Stimulated activated naive CD8-positive, alpha-beta T cell treated with anti-CD3 and anti-CD28 coated beads, Interleukin-15, Interleukin-2, amounts not matched to agents 100 ng/mL and 50 ng/mL, for 24 hours (primary cell): ENCODE data around the gene FIBCD1.

ENCODE experiments used
- H3K27ac Mint-ChIP-seq: one replicate; pipeline ENCODE4 v1.8.0; 2021; ENCODE audit warnings: mild to moderate bottlenecking, mixed read lengths
- H3K27me3 Mint-ChIP-seq: one replicate; pipeline ENCODE4 v1.8.0; 2021; ENCODE audit warnings: mixed read lengths
- H3K36me3 Mint-ChIP-seq: one replicate; pipeline ENCODE4 v1.8.0; 2021; ENCODE audit warnings: low read depth, mixed read lengths
- H3K4me1 Mint-ChIP-seq: one replicate; pipeline ENCODE4 v1.8.0; 2021; ENCODE audit warnings: low read depth, mixed read lengths
- H3K4me3 Mint-ChIP-seq: one replicate; pipeline ENCODE4 v1.8.0; 2021; ENCODE audit warnings: mild to moderate bottlenecking, mixed read lengths
- H3K9me3 Mint-ChIP-seq: one replicate; pipeline ENCODE4 v1.8.0; 2021; ENCODE audit warnings: mixed read lengths

The FIBCD1 gene

DNA sequence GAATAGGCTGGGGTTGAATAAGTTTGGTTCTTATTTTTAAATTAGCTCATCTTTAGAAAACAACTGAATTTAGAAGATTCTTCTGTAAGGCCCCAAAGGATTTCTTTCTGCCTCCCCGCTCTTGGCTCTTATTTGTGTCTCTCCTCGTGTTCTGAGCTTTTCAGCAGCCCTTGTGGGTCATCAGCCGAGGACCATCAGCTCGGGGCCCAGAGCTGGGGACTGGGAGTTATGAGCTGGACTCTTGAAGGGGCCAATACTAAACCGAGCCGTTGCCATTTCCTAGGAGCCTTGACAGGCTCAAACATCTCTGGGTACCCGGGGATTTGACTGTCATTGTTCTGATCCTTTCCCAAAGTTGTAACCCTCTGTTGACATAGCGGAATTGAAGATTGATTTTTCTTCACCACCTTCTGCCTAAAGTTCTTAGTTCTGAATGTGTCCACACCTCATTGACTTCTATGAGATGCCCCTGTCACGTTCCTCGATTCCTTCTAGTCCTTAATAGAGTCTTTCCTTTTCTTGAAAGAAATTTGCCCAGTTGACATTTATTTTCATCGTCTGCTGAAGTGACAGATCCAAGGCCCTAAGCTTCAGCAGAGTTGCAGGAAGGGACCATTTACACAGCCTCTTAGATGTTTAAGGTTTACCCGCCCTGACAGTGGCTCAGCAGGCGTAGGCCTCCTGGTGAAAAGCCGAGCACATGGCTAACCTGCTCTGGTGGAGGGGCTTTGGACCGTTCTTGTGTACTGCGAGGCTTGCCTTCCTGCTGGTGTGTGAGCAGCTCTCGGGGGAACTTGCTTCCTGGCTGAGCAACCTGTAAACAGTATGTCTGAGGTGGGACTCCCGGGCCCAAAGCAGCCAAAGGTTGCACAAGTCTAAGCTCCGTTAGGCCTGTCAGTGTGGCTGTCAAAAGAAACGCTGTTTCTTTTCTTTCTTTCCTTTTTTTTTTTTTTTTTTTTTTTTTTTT, 80.0 kb downstream of the FIBCD1 start:
- Mint-ChIP-seq H3K27me3 (no peaks in the 10 kb centered on the region), H3K36me3 (peaks cover 43% of the 10 kb centered on the region), H3K27ac (peak overlapping the region; percentile 23), H3K4me3 (no peak overlapping the region), H3K9me3 (no peaks in the 10 kb centered on the region), H3K4me1 (no peaks in the 10 kb centered on the region)

DNA sequence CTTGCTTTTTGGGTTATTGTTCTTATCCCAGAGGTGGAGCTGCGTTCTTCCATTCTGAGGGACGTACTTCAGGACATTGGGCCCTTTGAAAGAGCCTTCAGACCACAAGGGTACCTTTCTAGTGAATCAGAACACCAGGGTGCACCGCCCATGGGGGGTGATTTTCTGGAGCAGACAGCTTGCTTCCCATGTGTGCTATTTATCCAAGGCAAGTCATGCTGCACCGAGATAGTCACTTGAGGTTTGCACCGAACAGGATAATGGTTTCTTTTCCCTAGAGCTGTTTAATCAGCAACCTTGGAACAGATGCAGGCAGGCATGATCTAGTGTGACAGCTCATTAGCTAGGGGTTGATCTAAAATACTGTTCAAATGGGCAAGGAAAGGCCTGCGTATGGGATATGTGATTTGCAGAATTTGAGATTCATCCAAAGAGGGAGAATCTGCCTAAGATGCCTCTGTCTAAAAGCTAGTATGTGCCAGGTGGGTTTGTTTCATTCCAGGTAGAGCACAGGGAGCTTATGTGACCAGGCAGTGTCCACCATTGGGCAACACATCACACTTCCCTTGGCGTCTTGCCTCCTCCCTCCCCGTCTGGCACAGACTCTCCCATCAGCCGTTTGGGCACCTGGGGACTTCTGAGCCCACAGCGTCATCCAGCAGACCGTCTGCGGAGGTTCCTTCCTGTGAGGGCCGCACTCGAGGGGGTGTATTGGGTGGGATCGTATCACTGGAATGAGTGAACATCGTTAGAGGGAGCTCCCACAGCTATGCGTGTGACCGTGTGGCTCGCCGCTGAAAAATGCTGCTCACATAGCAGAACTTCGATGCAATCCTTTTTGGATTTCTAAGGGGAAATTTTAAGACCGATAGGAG, 80.9 kb downstream of the FIBCD1 start:
- no peak overlapping the region for H3K4me3 Mint-ChIP-seq
- H3K27ac Mint-ChIP-seq, result no peak overlapping the region
- H3K36me3 Mint-ChIP-seq, result peaks cover 41% of the 10 kb centered on the region
- H3K27me3 Mint-ChIP-seq, result no peaks in the 10 kb centered on the region
- H3K9me3 Mint-ChIP-seq, result no peaks in the 10 kb centered on the region
- H3K4me1 Mint-ChIP-seq, result no peaks in the 10 kb centered on the region

DNA sequence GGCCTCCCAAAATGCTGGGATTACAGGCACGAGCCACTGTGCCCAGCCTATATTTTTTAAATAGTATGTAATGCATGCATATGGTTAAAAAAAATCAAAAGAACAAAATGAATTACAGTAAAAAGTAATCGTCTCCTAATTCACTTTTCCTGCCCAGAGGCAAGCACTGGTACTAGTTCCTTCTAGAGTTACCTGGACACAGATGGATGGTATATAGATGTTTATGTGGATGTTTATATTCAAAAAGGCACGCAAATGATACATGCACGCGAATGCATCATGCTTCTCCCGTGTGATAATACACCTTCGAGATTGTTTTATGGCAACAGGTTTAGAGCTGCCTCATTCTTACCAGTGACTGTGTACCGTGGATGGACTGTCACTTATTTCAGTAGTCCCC, 82.6 kb downstream of the FIBCD1 start:
- peaks cover 35% of the 10 kb centered on the region for H3K36me3 Mint-ChIP-seq
- no peaks in the 10 kb centered on the region for H3K4me1 Mint-ChIP-seq
- no peaks in the 10 kb centered on the region for H3K27me3 Mint-ChIP-seq
- H3K4me3 Mint-ChIP-seq, result no peak overlapping the region
- no peak overlapping the region for H3K27ac Mint-ChIP-seq
- no peaks in the 10 kb centered on the region for H3K9me3 Mint-ChIP-seq

DNA sequence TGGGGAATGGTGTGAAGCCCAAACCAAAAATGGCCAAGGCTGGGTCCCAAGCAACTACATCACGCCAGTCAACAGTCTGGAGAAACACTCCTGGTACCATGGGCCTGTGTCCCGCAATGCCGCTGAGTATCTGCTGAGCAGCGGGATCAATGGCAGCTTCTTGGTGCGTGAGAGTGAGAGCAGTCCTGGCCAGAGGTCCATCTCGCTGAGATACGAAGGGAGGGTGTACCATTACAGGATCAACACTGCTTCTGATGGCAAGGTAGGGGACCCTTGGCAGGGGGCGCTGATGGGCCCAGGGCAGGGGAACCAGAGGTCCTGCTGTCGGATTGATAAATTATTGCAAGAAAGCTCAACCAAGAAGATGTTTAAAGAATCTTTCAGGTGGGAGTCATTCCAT, 84.2 kb downstream of the FIBCD1 start:
- Mint-ChIP-seq H3K4me1 (no peaks in the 10 kb centered on the region), H3K27me3 (no peaks in the 10 kb centered on the region), H3K36me3 (peaks cover 39% of the 10 kb centered on the region), H3K27ac (no peak overlapping the region), H3K9me3 (no peaks in the 10 kb centered on the region), H3K4me3 (no peak overlapping the region)

DNA sequence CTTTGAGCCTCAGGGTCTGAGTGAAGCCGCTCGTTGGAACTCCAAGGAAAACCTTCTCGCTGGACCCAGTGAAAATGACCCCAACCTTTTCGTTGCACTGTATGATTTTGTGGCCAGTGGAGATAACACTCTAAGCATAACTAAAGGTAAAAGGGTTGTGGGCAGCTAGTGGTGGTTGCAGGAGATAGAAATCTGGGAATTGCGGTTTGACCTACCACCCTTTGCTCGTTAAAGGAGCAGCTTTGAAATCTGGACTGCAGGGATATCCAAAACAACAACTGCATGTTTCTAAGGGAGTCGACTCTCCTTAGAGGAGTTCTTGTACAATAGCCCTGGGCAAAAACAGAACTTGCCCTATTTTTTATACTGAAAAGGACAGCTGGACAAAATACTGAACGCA, 85.0 kb downstream of the FIBCD1 start:
- Mint-ChIP-seq H3K36me3 (peaks cover 39% of the 10 kb centered on the region), H3K4me3 (no peak overlapping the region), H3K4me1 (no peaks in the 10 kb centered on the region), H3K27ac (no peak overlapping the region), H3K9me3 (no peaks in the 10 kb centered on the region), H3K27me3 (no peaks in the 10 kb centered on the region)

DNA sequence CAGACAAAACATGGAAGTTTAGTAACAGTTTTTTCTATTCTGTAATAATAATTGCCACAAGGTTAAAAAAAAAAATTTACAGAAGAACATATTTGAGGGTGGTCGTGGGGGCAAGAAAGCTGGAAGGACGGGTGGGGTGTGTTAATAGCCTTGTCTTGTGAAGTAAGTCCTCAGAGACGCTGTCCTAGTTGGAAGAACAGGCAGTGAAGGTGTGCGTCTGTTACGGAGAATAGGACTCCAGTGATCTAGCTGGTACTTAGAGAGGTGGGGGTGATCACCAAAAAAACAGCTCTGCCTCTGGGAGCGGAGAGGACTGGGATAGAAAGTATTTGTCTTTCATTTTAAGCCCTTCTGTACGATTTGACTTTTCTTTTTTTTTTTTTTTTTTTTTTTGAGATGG, 86.2 kb downstream of the FIBCD1 start:
- Mint-ChIP-seq H3K27ac (no peak overlapping the region), H3K27me3 (no peaks in the 10 kb centered on the region), H3K9me3 (no peaks in the 10 kb centered on the region), H3K4me1 (no peaks in the 10 kb centered on the region), H3K4me3 (no peak overlapping the region), H3K36me3 (peaks cover 39% of the 10 kb centered on the region)
